H1 (cell line): ENCODE measurements around the gene GPR135.

ENCODE experiments used
- CTCF ChIP-seq, 3 experiments: IDR thresholded peaks; 1 replicate in 2 of 3; 2 replicates in 1 of 3; pipeline versions ENCODE4 v1.5.1 to v1.6.1; 2011; ENCODE audit warnings: low read length in 3 of 3, mild to moderate bottlenecking in 3 of 3, inconsistent platforms in 2 of 3, low read depth in 1 of 3, moderate library complexity in 1 of 3; ENCODE audit not compliant: insufficient read depth in 1 of 3; ENCODE audit errors: control extremely low read depth in 1 of 3
- EP300 ChIP-seq, 2 experiments: IDR thresholded peaks; 1 replicate in 1 of 2; 2 replicates in 1 of 2; pipeline ENCODE4 v1.6.1; 2011 to 2012; ENCODE audit warnings: low read depth in 2 of 2, low read length in 2 of 2, mild to moderate bottlenecking in 2 of 2, borderline replicate concordance in 1 of 2, inconsistent platforms in 1 of 2, moderate library complexity in 1 of 2
- HDAC6 ChIP-seq: IDR thresholded peaks from one replicate; pipeline ENCODE4 v1.7.1; 2012; ENCODE audit warnings: low read depth, mild to moderate bottlenecking, inconsistent platforms, low read length, moderate library complexity
- MAFK ChIP-seq: IDR thresholded peaks from 2 replicates; pipeline ENCODE4 v1.6.1; 2012; ENCODE audit warnings: low read depth, mild to moderate bottlenecking, improper control_type of control experiment, low read length
- POLR2A ChIP-seq, 2 experiments: IDR thresholded peaks; 1 replicate in 1 of 2; 2 replicates in 1 of 2; pipeline ENCODE4 v1.6.1; 2011; ENCODE audit warnings: low read depth in 2 of 2, low read length in 2 of 2, mild to moderate bottlenecking in 2 of 2; ENCODE audit errors: control extremely low read depth in 1 of 2
- RXRA ChIP-seq: IDR thresholded peaks from 2 replicates; pipeline ENCODE4 v1.6.1; 2011; ENCODE audit warnings: low read depth, mild to moderate bottlenecking, low read length, moderate library complexity; ENCODE audit not compliant: insufficient read depth
- SRF ChIP-seq: IDR thresholded peaks from 2 replicates; pipeline ENCODE4 v1.6.1; 2011; ENCODE audit warnings: mild to moderate bottlenecking, low read depth, low read length, moderate library complexity
- SUZ12 ChIP-seq: fragments of 200-600 bp; sonication (generic); IDR thresholded peaks from 2 replicates; pipeline ENCODE4 v1.6.1; 2012; ENCODE audit warnings: mild to moderate bottlenecking, inconsistent platforms, low read length, moderate library complexity, mixed read lengths
- USF2 ChIP-seq: IDR thresholded peaks from 2 replicates; pipeline ENCODE4 v1.6.1; 2011; ENCODE audit warnings: low read length, improper control_type of control experiment
- YY1 ChIP-seq: IDR thresholded peaks from 2 replicates; pipeline ENCODE4 v1.6.1; 2011; ENCODE audit warnings: low read depth, mild to moderate bottlenecking, low read length

GRCh38 chr14:59463787-59464485 lies 1.2 kb downstream of the GPR135 start:
- no peak for TF ChIP-seq CTCF (IDR thresholded peaks at IDR 0.05; ENCODE audit: control extremely low read depth in 1 of 3, insufficient read depth in 1 of 3, low read depth in 1 of 3, low read length in 3 of 3)
- TF ChIP-seq USF2: no peak
- TF ChIP-seq HDAC6: no peak
- TF ChIP-seq MAFK: no peak
- TF ChIP-seq RXRA: no peak
- TF ChIP-seq POLR2A (IDR thresholded peaks at IDR 0.05; ENCODE audit: control extremely low read depth in 1 of 2, low read depth in 2 of 2, low read length in 2 of 2): no peak
- no peak for TF ChIP-seq YY1
- peak; percentile 60; the same call in 1 of the 2 replicates for TF ChIP-seq SUZ12
- no peak for TF ChIP-seq SRF
- TF ChIP-seq EP300 (IDR thresholded peaks at IDR 0.05; ENCODE audit: borderline replicate concordance in 1 of 2, low read depth in 2 of 2, low read length in 2 of 2): no peak
